Kidney (tissue), 14 donors: ENCODE measurements around the gene ZNF628. TPM values are rescaled to one million over a fixed set of nuclear protein-coding genes. Genes with fewer than 3 reads are reported as not detected.

ENCODE experiments used
- DNase-seq, 5 donors: peaks; one replicate each; pipeline ENCODE4 v3.0.0-alpha.2; 2013 to 2020
- FAIRE-seq: peaks from 2 replicates; lab custom pipeline; 2012; peaks lifted over from hg19 to GRCh38; lab: Jason Lieb, UNC
- H3K27ac ChIP-seq, 2 donors: one replicate each; pipeline ENCODE4 v1.7.0; 2013; ENCODE audit warnings: low read depth in 2 of 2, low read length in 2 of 2, inconsistent platforms in 1 of 2
- H3K27me3 ChIP-seq: one replicate; pipeline ENCODE4 v1.7.1; 2013; ENCODE audit warnings: low read length, inconsistent platforms; ENCODE audit not compliant: control insufficient read depth, insufficient read depth
- H3K36me3 ChIP-seq, 3 donors: one replicate each; pipeline versions ENCODE4 v1.7.0 to v1.7.1; 2013; ENCODE audit warnings: low read length in 3 of 3, control low read depth in 1 of 3, inconsistent platforms in 1 of 3; ENCODE audit not compliant: insufficient read depth in 3 of 3, control insufficient read depth in 2 of 3
- H3K4me1 ChIP-seq, 3 donors: one replicate each; pipeline versions ENCODE4 v1.7.0 to v1.7.1; 2013; ENCODE audit warnings: low read length in 3 of 3, inconsistent platforms in 1 of 3, low read depth in 1 of 3; ENCODE audit not compliant: control insufficient read depth in 2 of 3, insufficient read depth in 2 of 3
- H3K4me3 ChIP-seq, 3 donors: one replicate each; pipeline versions ENCODE4 v1.7.0 to v1.8.1; 2013; ENCODE audit warnings: low read length in 3 of 3, control low read depth in 1 of 3, inconsistent platforms in 1 of 3
- H3K9ac ChIP-seq, 3 donors: one replicate each; pipeline versions ENCODE4 v1.7.0 to v1.7.1; 2013; ENCODE audit warnings: low read length in 3 of 3, control low read depth in 1 of 3, inconsistent platforms in 1 of 3
- H3K9me3 ChIP-seq, 3 donors: one replicate each; pipeline versions ENCODE4 v1.7.0 to v1.7.1; 2013; ENCODE audit warnings: low read length in 3 of 3, control low read depth in 1 of 3, inconsistent platforms in 1 of 3; ENCODE audit not compliant: control insufficient read depth in 2 of 3, insufficient read depth in 1 of 3
- intact Hi-C: fragments of 100-400 bp; cut with DNase I; formaldehyde crosslinking; loops from one replicate; pipeline ENCODE4 v1.11.1; 2022
- polyA plus RNA-seq: library from polyadenylated mRNA; stranded (reverse); fragments of 350-450 nt; fragmentation: Illumina TruSeq; extraction: RNeasy Lipid Tissue Mini Kit (QIAGEN cat#74804); gene quantifications from one replicate; pipeline ENCODE4 v1.2.3, GENCODE V29; 2014; ENCODE audit warnings: low read depth, low replicate concordance; ENCODE audit not compliant: insufficient read depth
- total RNA-seq: library from RNA; stranded (reverse); fragmentation: NEBNext Ultra II Directional; extraction: Animal tissue kit (Norgen Biotek cat#: 25700); gene quantifications from one replicate; pipeline ENCODE4 v1.2.1, GENCODE V29; 2021
- TF ChIP-seq, protein P1 (sequence below): IDR thresholded peaks from 3 replicates; pipeline ENCODE4 v1.5.1; 2012; ENCODE audit warnings: mild to moderate bottlenecking, moderate library complexity, borderline replicate concordance; ENCODE audit not compliant: insufficient read depth; ENCODE audit errors: extremely low read depth
- donor health status: control.
- donor health status: control.
- donor health status: control.
- donor health status: control.
- donor health status: control.
- donor health status: DM: yes; HTN: yes; CAD: no.
- donor health status: Normal renal cell carcinoma (clear cell type).

ZNF628 gene
- total and polyA plus RNA-seq, 2 donors from 2014 or later: 2.3 to 12.0 TPM

DNA sequence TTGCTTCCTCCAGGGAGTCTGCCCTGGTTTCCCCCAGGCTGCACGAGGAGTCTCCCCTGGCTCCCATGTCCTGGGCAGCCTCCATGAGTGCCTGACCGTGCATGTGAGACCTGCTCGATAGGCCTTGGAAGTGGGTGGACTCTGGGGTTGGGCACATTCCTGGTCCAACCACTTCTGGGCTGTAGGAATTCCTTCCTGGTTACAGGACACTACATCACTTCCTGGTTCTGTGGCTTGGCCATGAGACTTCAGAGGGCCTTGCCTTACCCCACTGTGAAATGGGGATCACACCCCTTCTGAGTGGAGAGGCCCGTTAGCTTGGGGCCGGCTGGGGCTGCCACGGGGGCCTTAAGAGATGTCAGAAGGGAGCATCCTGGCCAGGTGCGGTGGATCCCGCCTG is 4.0 kb upstream of the ZNF628 start:
- no peak overlapping the region for H3K4me3 ChIP-seq
- H3K36me3 ChIP-seq: no peaks in the 10 kb centered on the region
- peaks cover 2 to 22% (median 13%) of the 10 kb centered on the region in 3 donors for H3K4me1 ChIP-seq
- DNase-seq: peak in 1 of 5 donors; percentile 43
- no peak for FAIRE-seq
- H3K27me3 ChIP-seq: no peaks in the 10 kb centered on the region
- no peak overlapping the region for H3K27ac ChIP-seq
- TF ChIP-seq, protein P1, sequence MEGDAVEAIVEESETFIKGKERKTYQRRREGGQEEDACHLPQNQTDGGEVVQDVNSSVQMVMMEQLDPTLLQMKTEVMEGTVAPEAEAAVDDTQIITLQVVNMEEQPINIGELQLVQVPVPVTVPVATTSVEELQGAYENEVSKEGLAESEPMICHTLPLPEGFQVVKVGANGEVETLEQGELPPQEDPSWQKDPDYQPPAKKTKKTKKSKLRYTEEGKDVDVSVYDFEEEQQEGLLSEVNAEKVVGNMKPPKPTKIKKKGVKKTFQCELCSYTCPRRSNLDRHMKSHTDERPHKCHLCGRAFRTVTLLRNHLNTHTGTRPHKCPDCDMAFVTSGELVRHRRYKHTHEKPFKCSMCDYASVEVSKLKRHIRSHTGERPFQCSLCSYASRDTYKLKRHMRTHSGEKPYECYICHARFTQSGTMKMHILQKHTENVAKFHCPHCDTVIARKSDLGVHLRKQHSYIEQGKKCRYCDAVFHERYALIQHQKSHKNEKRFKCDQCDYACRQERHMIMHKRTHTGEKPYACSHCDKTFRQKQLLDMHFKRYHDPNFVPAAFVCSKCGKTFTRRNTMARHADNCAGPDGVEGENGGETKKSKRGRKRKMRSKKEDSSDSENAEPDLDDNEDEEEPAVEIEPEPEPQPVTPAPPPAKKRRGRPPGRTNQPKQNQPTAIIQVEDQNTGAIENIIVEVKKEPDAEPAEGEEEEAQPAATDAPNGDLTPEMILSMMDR: no peak
- H3K9me3 ChIP-seq: no peaks in the 10 kb centered on the region
- H3K9ac ChIP-seq: no peak overlapping the region
- intact Hi-C loops: no loop called here

DNA sequence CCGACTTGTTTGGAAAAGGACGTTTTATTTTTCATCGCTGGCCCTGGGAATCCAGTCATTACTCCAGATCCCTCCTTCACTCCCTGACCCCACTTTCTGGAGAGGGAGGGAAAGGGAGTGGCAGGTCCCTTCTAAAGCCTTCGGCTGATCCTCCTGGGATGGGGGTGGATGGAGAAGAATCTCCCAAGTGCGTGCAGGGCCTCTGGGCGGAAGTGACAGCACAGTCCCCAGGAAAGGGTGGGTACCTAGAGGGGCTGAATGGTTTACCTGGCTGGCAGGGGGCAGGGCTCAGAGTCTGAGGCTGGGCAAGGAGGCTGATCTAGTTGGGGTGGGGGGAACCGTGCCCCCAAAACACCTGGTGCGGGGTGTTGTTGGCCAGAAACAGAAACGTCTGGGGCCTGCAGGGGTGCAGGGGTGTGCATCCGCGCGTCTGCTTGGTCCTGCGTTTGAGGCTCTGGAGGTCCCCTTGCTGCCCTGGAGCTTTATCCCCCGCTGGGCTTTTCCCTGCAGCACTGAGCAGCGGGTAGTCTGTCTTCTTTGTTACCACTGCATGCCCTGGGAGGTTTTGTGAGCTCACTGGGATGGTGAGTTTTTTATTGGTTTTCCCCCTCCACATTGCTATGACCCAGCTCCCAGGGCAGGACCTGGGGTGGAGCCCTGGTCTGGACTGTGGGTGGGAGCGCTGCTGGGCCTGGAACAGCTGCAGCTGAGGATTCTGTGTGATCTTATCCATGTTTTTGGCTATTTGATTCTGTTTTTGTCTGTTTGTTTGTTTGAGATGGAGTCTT is 3.0 kb upstream of the ZNF628 start:
- intact Hi-C loops: no loop called here
- no peak for FAIRE-seq
- peak overlapping the region in 1 of 3 donors; percentile 41 for H3K9ac ChIP-seq

DNA sequence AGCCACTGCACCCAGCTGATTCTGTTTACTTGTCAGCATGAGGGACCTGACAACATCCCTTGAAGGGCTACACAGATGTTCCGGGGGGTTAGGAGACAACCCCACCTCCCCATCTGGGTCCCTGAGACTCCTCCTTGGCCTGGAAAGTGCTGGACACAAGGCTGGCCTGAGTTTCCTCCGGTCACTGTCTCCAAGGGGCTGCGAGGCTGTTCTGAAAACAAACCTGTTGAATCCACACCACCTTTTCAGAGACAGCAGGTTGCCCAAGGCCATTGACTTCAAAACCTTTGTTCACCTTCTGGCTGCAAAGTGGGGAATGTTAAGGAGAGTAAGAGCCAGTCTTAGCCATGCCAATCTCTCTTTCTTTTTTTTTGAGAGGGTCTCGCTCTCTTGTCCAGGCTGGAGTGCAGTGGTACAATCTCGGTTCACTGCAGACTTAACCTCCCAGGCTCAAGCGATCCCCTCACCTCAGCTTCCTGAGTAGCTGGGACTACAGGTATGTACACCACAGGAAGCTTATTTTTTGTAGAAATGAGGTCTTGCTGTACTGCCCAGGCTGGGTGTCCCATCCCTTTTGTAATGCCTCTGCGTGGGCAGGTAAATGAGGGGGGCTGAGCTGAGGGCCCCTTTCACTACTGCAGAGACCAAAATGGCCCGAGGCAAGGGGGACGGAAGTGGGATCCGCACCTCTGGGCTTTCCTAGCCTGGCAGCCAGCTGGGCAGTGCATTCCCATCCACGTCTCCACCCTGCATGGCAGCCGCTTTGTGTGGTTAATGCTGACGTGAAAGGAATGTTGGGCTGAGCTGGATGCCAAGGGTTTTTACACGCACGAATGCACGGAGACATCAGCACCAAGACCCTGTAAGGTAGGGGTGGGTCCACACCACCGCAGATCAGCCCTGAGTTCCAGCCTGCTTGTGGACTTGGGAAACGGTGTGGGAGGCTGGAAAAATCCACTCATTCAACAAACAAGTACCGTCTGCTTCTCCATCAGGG is 1.9 kb upstream of the ZNF628 start:
- TF ChIP-seq, protein P1: no peak
- no peaks in the 10 kb centered on the region for H3K9me3 ChIP-seq
- peak overlapping the region; percentile 9 to 45 for H3K27ac ChIP-seq
- no peak overlapping the region for H3K9ac ChIP-seq
- no peak overlapping the region for H3K4me3 ChIP-seq
- intact Hi-C loops: no loop called here
- H3K4me1 ChIP-seq: peaks cover 2 to 29% (median 28%) of the 10 kb centered on the region in 3 donors
- H3K27me3 ChIP-seq: no peaks in the 10 kb centered on the region
- DNase-seq: peak; percentile 74 to 89 (median 77)
- FAIRE-seq: no peak
- H3K36me3 ChIP-seq: no peaks in the 10 kb centered on the region

More for the DNA sequence above, 3.0 kb upstream of the ZNF628 start:
- Histone ChIP-seq H3K4me3 (no peak overlapping the region), H3K4me1 (peaks cover 2 to 25% (median 22%) of the 10 kb centered on the region in 3 donors), H3K36me3 (no peaks in the 10 kb centered on the region), H3K9me3 (no peaks in the 10 kb centered on the region), H3K27me3 (no peaks in the 10 kb centered on the region), H3K27ac (no peak overlapping the region)
- DNase-seq: peak in 1 of 5 donors; percentile 64
- TF ChIP-seq, protein P1: no peak
